IPS-18c (cell line): ENCODE data around the gene DUSP21.
A peak's percentile ranks its signal among the peaks of the same experiment; 100 is the strongest.
"Not testable (repeated sequence)": the region's sequence is repeated elsewhere in the genome, so short reads cannot be mapped to it uniquely, and the experiment has no call there.

Source experiments
- H3K4me3 ChIP-seq: 2 replicates; pipeline ENCODE4 v1.7.0; 2013; ENCODE audit warnings: low read depth, mild to moderate bottlenecking, low read length, moderate library complexity; ENCODE audit not compliant: insufficient read depth
- H3K9me3 ChIP-seq: one replicate; pipeline ENCODE4 v1.6.1; 2013; ENCODE audit warnings: mild to moderate bottlenecking, low read length, moderate library complexity; ENCODE audit not compliant: control insufficient read depth, insufficient read depth

DUSP21 gene

DNA sequence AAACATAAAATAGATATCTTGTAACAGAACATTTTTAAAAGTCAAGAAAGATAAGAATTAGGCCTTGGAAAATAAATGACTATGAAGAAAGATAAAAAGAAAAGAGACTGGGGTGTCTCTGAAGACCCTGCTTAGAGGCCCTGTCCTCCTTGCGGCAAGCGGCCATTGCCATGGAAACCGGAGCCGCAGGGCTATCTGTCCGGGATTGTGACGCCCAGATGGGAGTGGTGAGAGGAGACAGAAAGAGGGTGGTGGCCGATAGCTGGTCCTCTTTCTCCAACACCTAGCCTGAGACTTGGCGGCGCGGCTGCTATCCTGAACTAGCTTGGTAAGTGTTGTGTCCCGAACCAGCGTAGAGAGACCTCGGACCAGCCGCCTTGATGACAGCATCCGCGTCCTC, at the start of gene DUSP21:
Gene DUSP21, plus strand, starts transcription at position 269 of the 400 bp plus-strand sequence. Its CDS starts 112 bp downstream, at position 381.
- H3K4me3 ChIP-seq = no peak within 1 kb of the TSS; the same call in 1 of the 2 replicates

DNA sequence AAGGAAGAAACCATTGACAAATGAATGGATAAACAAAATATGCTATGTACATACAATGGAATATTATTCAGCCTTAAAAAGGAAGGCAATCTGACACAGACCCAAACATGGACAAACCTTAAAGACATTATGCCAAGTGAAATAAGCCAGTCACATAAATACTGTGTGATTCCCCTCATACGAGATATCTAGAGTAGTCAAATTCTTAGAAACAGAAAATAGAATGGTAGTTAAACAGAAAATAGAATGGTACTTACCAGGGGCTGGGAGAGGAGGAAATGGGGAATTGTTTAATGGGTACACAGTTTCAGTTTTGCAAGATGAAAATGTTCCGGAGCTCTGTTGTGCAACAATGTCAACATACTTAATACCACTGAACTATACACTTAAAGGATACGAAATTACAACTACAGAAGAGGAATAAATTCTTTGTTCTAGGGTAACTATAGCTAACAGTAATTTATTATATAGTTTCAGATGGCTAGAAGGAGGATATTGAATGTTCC, 47.8 kb upstream of the DUSP21 start:
- no peaks in the 10 kb centered on the region for H3K9me3 ChIP-seq
- no peak overlapping the region for H3K4me3 ChIP-seq

More for the DNA sequence above, at the start of gene DUSP21:
- H3K9me3 ChIP-seq = peaks cover 5% of the 10 kb centered on the region

DNA sequence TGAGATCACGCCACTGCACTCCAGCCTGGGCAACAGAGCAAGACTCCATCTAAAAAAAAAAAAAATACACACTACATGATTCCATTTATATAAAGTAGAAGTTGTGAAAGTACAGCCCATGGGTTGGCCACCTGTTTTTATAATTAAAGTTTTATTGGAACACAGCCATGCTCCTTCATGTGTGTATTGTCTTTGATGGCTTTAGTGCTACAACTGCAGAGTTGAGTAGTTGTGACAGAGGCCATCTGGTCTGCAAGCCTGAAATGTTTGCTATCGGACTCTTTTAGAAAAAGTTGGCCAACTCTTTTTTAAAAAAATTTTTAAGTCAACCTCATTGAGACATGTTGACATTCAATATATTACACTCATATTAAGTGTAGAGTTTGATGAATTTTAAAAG, 41.2 kb upstream of the DUSP21 start:
- peaks cover 4% of the 10 kb centered on the region for H3K9me3 ChIP-seq

DNA sequence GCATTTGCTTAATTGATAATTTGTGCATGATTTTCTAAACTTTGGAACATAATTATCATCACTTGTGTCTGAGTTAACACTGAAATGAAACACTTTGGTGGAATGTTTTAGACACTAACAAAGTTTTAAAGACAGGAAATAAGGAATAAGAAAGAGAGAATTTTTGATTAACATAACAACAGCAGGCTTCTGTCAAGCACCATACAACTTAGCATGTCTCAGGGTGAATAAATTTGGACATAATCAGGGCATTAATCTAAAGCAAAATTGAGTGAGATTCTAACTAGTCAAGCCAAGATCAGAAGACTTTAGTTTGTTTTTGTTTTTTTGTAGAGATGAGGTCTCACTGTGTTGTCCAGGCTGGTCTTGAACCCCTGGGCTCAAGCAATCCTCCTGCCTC, 28.1 kb upstream of the DUSP21 start:
- H3K4me3 ChIP-seq = no peak overlapping the region
- no peaks in the 10 kb centered on the region for H3K9me3 ChIP-seq

More for the DNA sequence above, 41.2 kb upstream of the DUSP21 start:
- H3K4me3 ChIP-seq = no peak overlapping the region

DNA sequence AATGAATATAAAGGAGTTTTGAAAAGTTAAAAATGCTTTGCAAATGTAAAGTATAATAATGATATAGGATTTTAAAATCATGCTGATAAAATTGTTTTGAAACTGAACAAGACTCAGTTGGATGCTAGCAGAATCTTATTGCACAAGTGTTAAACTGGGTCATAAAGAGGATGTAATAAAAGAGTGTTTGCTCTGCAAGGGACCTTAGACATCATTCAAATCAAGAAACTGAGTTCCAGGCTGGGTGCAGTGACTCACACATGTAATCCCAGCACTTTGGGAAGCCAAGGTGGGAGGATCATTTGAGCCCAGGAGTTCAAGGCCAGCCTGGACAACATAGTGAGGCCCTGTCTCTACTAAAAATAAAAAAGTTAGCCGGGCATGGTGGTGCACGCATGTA, 27.5 kb upstream of the DUSP21 start:
- Histone ChIP-seq H3K4me3 (no peak overlapping the region), H3K9me3 (no peaks in the 10 kb centered on the region)

DNA sequence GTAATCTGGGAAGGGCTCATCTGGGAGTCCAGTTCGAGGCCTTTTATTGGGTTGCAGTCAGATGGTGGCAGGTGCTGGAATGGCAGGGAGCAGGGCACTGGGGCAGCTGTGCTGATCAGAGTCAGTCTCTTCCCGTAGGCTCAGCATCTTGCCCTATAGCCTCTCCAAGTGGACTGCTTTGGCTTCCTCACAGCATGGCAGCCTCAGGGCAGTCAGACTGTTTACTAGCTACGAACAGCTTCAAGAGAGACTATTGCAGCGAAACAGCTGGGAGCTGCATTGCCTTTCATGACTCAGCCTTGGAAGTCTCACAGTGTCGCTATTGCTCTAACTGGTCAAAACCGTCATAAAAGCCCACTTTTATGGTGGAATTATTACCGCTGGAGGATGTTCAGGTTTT, 26.8 kb upstream of the DUSP21 start:
- H3K4me3 ChIP-seq = no peak overlapping the region
- no peaks in the 10 kb centered on the region for H3K9me3 ChIP-seq

DNA sequence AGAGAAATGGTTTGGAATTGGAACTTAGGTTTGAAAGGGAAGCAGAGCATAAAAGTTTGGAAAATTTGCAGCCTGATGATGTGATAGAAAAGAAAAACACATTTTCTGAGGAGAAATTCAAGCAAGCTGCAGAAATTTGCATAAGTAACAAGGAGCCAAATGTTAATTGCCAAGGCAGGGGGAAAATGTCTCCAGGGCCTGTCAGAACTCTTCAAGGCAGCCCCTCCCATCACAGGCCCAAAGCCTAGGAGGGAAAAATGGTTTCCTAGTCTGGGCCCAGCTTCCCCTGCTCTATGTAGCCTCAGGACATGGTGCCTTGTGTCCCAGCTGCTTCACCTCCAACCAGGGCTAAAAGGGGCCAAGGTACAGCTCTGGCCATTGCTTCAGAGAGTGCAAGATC, 21.2 kb upstream of the DUSP21 start:
- Histone ChIP-seq H3K9me3 (no peaks in the 10 kb centered on the region), H3K4me3 (no peak overlapping the region)

DNA sequence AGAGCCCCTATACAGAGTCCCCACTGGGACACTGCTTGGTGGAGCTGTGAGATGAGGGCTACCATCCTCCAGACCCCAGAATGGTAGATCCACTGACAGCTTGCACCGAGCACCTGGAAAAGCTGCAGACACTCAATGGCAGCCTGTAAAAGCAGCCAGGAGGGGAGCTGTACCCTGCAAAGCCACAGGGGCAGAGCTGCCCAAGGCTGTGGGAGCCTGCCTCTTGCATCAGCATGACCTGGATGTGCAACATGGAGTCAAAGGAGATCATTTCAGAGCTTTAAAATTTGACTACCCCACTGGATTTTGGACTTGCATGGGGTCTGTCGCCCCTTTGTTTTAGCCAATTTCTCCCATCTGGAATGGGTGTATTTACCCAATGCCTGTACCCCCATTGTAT, 20.6 kb upstream of the DUSP21 start:
- H3K4me3 ChIP-seq, H3K9me3 ChIP-seq: not testable (repeated sequence)

DNA sequence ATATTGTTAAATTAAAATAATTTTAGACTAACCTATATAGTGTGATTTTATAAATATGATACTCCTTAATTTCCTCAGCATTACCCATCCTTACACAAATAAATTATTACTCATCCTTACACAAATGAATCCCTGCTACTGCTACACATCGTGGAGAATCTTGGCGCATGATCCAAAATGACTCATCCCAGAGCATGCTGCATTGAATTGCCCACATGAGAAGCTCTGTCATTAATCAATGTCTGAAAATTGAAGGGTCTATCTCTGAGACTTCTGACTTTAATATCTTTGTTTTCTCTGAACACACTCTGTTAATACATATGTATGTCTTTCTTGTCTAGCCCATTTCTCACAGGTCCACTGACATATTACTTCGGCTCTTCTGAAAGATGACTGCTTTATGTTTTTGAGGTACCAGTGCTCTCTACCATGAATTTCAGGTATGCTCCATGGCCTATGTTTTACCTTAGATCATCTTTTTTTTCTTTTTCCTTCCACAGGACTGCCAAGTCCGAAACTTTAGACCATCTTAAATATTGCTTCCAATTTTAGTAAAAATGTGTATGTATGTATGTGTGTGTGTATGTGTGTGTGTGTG, 15.7 kb upstream of the DUSP21 start:
- Histone ChIP-seq H3K4me3 (no peak overlapping the region), H3K9me3 (peaks cover 5% of the 10 kb centered on the region)

DNA sequence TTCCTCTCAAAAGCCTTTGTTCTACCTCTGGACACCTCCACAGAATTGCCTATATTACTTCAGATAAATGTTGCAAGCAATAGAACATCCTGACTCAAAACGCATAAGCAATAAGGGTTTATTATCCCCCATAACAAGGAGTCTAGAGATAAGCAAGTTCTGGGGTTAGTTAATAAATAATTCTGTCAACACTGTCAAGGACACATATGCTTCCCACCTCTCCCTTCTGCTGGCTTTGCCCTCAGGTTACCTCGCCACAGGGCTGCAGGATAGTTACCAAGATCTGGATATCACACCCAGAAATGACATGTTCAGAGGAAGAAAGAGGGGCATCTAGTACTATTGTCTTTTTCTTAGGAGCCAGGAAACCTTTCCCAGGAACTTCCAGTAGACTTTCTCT, 14.0 kb upstream of the DUSP21 start:
- peaks cover 5% of the 10 kb centered on the region for H3K9me3 ChIP-seq
- no peak overlapping the region for H3K4me3 ChIP-seq

DNA sequence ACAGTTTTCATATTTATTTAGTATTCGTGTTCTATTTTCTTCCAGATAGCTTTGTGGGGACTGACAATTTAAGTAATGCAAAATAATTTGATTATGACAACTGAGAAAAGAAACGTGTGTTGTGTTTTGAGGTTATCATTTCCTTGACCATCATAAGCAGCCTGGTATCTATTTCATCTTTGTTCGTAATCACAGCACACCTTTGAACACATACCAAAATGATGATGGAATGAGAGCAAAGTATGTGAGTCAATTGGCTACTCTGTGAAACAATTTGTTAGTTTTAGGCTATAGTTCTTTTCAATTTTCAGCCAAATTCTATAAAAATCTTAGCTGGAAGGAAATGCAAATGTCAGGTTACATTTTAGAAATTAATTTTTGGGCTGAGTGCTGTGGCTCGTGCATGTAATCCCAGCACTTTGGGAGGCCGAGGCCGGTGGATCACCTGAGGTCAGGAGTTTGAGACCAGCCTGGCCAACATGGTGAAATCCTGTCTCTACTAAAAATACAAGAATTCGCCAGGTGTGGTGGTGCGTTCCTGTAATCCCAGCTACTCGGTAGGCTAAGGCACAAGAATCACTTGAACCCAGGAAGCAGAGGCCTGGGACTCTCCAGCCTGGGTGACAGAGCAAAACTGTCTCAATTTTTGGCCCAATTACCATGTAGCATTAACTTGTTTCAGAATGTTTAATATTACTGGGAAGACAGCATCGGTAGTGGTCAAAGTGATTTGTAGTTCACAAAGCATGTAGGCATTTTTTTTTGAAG, 1.1 kb upstream of the DUSP21 start:
- no peak overlapping the region for H3K4me3 ChIP-seq
- peaks cover 5% of the 10 kb centered on the region for H3K9me3 ChIP-seq

DNA sequence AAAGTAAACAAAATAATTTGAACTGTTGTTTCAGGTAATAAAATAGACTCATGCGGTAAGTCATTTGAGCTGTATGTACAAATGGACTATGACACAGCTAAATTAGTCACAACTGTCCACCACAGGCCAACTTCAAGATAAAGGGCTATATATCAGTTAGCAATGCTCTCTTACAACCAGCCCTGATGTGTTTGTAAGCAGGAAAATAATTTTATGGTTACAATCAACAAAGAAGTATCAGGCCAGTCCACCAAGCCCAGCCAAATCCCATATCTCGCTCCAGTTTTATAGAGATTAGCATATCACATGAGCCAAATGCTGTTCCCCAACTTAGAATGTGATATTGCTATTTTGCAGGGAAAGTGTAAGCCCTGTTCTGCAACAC, 511 bp upstream of the DUSP21 start:
- no peak overlapping the region for H3K4me3 ChIP-seq

DNA sequence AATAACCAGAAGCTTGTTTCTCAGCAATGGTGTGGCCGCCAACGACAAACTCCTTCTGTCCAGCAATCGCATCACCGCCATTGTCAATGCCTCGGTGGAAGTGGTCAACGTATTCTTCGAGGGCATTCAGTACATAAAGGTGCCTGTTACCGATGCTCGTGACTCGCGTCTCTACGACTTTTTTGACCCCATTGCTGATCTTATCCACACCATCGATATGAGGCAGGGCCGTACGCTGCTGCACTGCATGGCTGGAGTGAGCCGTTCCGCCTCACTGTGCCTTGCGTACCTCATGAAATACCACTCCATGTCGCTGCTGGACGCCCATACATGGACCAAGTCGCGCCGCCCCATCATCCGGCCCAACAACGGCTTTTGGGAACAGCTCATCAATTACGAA, 383 bp downstream of the DUSP21 start:
- Histone ChIP-seq H3K9me3 (peaks cover 5% of the 10 kb centered on the region), H3K4me3 (no peak overlapping the region)

More for the DNA sequence above, 511 bp upstream of the DUSP21 start:
- H3K9me3 ChIP-seq = peaks cover 5% of the 10 kb centered on the region

DNA sequence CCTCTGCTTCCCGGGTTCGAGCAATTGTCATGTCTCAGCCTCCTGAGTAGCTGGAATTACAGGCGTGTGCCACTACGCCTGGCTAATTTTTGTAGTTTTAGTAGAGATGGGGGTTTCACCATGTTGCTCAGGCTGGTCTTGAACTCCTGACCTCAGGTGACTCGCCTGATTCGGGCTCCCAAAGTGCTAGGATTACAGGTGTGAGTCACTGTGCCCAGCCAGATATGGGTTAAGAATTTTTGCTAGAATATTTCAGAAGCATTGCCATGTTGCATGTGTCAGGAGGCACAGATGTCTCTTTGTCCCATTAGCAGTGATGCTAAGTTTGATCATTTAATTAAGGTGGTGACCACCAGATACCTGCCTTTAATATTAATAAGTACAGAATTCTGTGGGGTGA, 7.1 kb downstream of the DUSP21 start:
- H3K4me3 ChIP-seq, H3K9me3 ChIP-seq: not testable (repeated sequence)

DNA sequence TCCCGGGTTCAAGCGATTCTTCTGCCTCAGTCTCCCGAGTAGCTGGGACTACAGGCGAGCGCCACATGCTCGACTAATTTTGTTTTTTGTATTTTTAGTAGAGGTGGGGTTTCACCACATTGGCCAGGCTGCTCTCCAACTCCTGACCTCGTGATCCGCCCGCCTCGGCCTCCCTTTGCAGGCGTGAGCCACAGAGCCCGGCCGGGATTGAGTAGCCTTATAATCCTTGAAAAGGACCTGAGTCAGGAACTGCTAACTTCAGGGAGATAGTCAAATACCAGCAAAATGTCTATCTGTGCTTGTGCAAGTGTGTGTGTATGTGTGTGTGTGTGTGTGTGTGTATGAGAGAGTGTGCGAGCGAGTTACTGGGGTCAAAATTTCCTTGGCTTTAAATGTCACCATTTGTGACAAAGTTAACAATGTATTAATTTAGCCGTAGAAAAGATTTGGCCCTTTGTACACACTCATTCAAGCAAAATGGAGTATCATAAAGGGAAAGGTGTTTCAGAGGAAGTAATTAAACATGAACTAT, 27.4 kb downstream of the DUSP21 start:
- H3K4me3 ChIP-seq = peak overlapping the region; percentile 2; the same call in 1 of the 2 replicates
- H3K9me3 ChIP-seq = peaks cover 2% of the 10 kb centered on the region

DNA sequence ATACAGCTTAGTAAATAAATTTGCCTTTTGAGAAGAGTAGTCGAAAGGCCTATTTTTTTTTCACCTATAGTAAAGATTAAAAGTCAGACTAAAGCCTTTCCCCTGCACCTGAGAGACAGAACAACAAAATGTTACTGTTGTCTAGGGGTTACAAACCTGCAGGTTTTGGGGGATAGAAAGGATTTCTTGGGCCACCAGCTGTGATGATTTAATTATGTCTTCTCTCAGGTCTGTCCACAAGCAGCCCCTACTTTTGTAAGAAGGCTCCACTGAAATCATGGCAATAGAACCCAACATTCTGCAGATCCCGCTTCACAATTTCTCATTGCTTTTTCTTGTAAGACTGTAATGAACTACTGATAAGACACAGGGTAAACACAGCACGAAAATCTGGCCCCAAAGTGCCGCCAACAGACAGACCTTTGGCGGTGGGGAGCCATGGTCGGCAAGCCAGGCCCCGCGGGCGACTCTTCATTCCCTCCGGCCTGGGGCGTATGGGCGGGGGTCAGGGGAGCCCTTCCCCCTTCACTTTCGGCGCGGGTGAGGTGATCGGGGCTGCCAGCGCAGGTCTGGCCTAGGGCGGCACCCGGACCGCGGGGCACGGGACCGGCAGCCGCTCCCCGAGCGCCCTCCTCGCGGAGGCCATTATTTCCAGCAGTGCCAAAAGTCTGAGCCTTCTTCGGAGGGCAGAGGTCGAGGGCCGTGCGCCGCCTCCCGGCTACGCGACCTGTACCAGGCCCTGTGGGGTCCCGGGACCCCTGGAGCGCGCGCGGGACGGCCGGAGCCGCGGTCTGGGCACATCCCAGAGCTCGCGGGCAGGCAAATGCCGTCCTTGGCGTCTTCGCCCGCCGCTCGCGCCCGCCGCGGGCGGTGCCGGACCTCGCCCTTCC, 28.4 kb downstream of the DUSP21 start:
- H3K9me3 ChIP-seq = peaks cover 2% of the 10 kb centered on the region
- peak overlapping the region; percentile 60 for H3K4me3 ChIP-seq

DNA sequence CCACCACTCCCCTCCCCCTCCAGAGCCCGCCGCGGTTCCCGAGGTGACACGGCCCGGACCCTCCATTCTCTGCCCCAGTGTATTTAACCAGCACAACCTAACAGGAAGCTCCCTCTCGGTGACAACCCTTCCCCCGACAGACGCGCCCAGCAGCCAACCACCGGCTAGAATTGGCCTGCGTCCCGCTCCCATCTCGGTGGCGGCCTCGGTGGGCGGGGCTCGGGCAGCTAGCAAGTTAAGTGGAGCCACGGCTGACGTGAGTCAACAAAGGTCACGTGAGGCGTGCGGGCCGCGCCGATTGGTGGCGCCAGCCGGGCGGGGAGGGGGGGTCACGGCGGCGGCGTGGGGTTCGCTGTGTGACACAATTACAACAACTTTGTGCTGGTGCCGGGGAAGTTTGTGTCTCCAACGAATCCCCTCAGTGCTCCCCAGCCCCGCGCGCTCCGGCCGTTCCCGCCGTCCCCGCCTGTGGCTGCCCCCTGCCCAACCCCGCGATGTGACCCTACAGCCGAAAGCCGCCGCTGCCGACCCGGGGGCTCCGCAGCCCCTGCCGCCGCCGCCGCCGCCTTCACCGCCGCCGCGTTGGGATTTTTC, 29.1 kb downstream of the DUSP21 start, which contains the start of gene KDM6A:
Gene KDM6A, plus strand, starts transcription at position 368 of the 594 bp plus-strand sequence. CDS start 364 bp downstream, outside the sequence.
- Histone ChIP-seq H3K4me3 (peak within 1 kb of the TSS; percentile 67), H3K9me3 (peaks cover 2% of the 10 kb centered on the region)
